Activated CD8-positive, alpha-beta memory T cell treated with anti-CD3 and anti-CD28 coated beads, Interleukin-2, amount 10 ng/mL, durations not matched to agents 7 days and 5 days (primary cell): ENCODE results near the gene LRP5. TPM values are rescaled to one million over a fixed set of nuclear protein-coding genes. Genes with fewer than 3 reads are reported as not detected.

Source experiments
- ATAC-seq: fragments of 150-1000 bp; cut with Tn5 transposase; one replicate; pipeline ENCODE4 v1.10.0; 2021; ENCODE audit warnings: moderate library complexity
- CTCF ChIA-PET: fragments of 350-600 bp; sonication (Branson Sonifier 250); formaldehyde crosslinking; loops from one replicate; lab custom pipeline; 2021; ENCODE audit warnings: antibody characterized with exemption; lab: Charles Lee
- DNase-seq: peaks from one replicate; pipeline ENCODE4 v3.0.0-alpha.2; 2020
- H3K27ac Mint-ChIP-seq: one replicate; pipeline ENCODE4 v1.8.0; 2021; ENCODE audit warnings: mild to moderate bottlenecking, mixed read lengths
- H3K27me3 Mint-ChIP-seq: one replicate; pipeline ENCODE4 v1.8.0; 2021; ENCODE audit warnings: mixed read lengths
- H3K36me3 Mint-ChIP-seq: one replicate; pipeline ENCODE4 v1.8.0; 2021; ENCODE audit warnings: mild to moderate bottlenecking, mixed read lengths
- H3K4me1 Mint-ChIP-seq: one replicate; pipeline ENCODE4 v1.8.0; 2021; ENCODE audit warnings: mixed read lengths
- H3K4me3 Mint-ChIP-seq: one replicate; pipeline ENCODE4 v1.8.0; 2021; ENCODE audit warnings: mild to moderate bottlenecking, moderate library complexity, mixed read lengths
- H3K9me3 Mint-ChIP-seq: one replicate; pipeline ENCODE4 v1.8.0; 2022; ENCODE audit warnings: low read depth, mixed read lengths
- total RNA-seq, 2 experiments: library from RNA; stranded (reverse); gene quantifications; one replicate each; pipeline ENCODE4 v1.2.3, GENCODE V29; 2021

Gene LRP5
- 10 to 100 TPM; 15.6 to 16.2 TPM for total RNA-seq

DNA sequence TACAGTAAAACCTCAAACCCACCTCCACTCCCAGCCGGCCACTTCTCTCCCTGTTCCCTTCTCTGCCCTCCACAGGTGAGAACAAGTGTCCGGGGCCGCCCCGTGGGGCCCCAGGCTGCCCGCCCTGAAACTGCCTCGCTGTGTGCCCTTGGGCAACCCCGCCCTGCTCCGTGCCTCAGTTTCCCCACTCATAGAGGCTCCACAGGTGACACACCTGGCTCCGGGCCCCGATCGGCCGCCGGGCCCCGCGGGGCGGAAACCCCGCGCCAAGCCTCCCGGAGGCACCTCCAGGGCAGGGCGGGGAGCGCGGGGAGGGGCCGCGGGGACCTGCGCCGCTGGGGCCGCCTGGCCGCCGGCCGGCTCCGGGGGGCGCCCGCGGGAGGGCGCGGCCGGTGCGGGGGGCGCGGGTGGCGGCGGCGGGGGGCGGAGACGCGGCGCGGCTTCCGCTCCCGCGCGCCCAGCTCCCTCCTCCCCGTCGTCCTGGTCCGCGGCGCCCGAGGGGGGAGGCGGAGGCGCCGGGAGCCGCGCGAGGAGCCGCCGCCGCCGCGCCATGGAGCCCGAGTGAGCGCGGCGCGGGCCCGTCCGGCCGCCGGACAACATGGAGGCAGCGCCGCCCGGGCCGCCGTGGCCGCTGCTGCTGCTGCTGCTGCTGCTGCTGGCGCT lies at the start of gene LRP5:
TSS of gene LRP5 (plus strand) at position 475 of the 663 bp plus-strand sequence. CDS start at position 599, 124 bp downstream.
- Mint-ChIP-seq H3K4me1 (peaks cover 33% of the 10 kb centered on the region), H3K4me3 (peak within 1 kb of the TSS; percentile 76), H3K27me3 (peaks cover 38% of the 10 kb centered on the region), H3K9me3 (no peaks in the 10 kb centered on the region), H3K27ac (peak within 1 kb of the TSS; percentile 41), H3K36me3 (no peaks in the 10 kb centered on the region)
- DNase-seq (no peak), ATAC-seq (peak; percentile 70)
- CTCF ChIA-PET, result interaction anchor here (1.0 to 1.8 kb wide), 3 partner anchors 15 to 71 kb away, joined by 3 to 10 read pairs (median 3); no protein-coding TSS in a partner anchor

DNA sequence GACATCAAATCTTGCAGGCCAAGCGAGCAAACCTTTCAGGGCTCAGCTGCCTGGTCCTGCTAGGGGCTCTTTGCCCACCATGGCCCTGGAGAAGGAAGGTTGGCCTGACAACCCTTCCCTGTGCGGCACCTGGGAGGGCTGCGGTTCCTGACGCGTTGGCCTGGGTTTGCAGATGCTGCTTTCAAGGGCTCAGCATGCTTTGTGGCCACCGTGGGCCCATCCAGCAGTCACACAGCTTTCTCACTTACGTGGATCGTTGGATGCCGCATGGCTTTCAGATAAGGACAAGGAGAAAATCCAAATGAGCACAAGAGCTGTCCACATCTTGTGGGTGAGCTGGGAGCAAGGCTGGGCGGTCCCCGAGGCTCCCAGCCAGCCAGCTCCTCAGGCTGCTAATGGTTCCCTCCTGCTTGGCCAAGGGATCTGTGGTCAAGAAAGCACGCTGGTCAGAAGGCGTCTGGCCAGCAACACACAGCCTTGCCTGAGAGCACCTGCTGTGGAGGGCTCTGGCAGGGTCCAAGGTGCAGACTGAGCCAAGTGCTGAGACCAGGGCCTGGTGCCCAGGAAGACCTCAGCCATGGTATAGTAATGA lies 48.9 kb upstream of the LRP5 start:
- CTCF ChIA-PET, result interaction anchor here (0.9 to 1.3 kb wide), 2 partner anchors 8 to 33 kb away, joined by 3 to 5 read pairs; partner anchors contain the start of gene C11orf24
- no peaks in the 10 kb centered on the region for H3K27me3 Mint-ChIP-seq

DNA sequence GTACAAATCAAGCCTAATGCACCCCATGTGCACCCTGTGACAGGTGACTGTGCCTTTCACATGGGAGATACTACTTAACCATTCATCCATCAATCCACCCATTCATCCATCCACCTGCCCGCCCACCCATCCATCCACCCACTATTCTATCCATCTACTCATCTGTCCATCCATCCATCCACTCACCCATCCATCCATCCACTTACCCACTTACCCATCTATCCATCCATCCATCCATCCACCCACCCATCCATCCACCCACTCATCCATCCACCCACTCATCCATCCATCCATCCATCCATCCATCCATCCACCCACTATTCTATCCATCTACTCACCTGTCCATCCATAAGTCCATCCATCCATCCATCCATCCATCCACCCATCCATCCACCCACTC lies 48.1 kb upstream of the LRP5 start:
- Mint-ChIP-seq H3K4me3 (no peak overlapping the region), H3K4me1 (peaks cover 17% of the 10 kb centered on the region), H3K36me3 (peaks cover 33% of the 10 kb centered on the region), H3K27ac (no peak overlapping the region), H3K9me3 (no peaks in the 10 kb centered on the region), H3K27me3 (no peaks in the 10 kb centered on the region)
- CTCF ChIA-PET, result no interaction called here
- ATAC-seq (no peak), DNase-seq (no peak)

More for the DNA sequence above, 48.9 kb upstream of the LRP5 start:
- no peaks in the 10 kb centered on the region for H3K9me3 Mint-ChIP-seq
- peaks cover 33% of the 10 kb centered on the region for H3K36me3 Mint-ChIP-seq
- no peak overlapping the region for H3K27ac Mint-ChIP-seq
- H3K4me1 Mint-ChIP-seq, result peaks cover 12% of the 10 kb centered on the region
- ATAC-seq, result no peak
- DNase-seq, result no peak
- H3K4me3 Mint-ChIP-seq, result no peak overlapping the region

DNA sequence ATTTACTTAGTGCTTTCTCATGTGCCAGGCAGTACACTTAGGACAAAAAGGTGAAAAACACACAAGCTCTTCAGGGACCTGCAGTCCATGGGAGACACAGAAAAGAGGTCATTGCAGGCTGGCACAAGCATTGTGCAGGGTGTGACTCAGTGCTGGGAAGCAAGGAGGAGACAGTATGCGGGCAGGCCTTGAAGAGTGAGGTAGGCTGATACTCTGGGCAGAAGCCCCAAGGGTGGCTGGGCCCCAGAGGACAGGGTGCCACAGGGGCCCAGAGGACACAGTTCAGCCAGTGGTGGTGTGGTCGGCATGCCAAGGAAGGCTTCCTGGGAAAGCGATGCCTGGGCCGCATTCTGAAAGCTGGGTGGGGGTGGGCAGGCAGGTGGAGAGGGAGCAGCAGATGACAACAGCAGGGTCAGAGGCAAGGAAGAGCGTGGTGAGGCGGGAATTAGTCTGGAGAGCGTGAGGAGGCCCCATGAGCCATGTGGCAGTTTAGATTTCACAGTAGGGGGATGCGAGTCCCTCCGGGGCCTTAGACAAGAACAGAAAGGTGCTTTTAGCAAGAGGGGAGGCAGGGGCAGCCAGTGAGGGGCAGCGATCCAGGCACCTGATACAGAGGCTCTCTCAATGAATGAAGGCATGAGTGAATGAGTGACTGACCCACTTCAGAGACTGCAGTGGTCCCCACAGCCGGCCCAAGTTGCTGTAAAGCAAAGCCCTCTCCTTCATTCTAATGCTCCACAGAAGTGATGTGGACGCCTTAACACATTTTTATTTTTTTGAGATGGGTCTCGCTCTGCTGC lies 47.5 kb upstream of the LRP5 start:
- DNase-seq, result no peak
- H3K27me3 Mint-ChIP-seq, result no peaks in the 10 kb centered on the region
- peaks cover 23% of the 10 kb centered on the region for H3K4me1 Mint-ChIP-seq
- H3K27ac Mint-ChIP-seq, result no peak overlapping the region
- no peaks in the 10 kb centered on the region for H3K9me3 Mint-ChIP-seq
- H3K4me3 Mint-ChIP-seq, result no peak overlapping the region
- CTCF ChIA-PET, result interaction anchor here (1.2 to 4.2 kb wide), 3 partner anchors 33 to 309 kb away, joined by 3 to 21 read pairs (median 3); no protein-coding TSS in a partner anchor
- H3K36me3 Mint-ChIP-seq, result peaks cover 33% of the 10 kb centered on the region
- ATAC-seq, result no peak

DNA sequence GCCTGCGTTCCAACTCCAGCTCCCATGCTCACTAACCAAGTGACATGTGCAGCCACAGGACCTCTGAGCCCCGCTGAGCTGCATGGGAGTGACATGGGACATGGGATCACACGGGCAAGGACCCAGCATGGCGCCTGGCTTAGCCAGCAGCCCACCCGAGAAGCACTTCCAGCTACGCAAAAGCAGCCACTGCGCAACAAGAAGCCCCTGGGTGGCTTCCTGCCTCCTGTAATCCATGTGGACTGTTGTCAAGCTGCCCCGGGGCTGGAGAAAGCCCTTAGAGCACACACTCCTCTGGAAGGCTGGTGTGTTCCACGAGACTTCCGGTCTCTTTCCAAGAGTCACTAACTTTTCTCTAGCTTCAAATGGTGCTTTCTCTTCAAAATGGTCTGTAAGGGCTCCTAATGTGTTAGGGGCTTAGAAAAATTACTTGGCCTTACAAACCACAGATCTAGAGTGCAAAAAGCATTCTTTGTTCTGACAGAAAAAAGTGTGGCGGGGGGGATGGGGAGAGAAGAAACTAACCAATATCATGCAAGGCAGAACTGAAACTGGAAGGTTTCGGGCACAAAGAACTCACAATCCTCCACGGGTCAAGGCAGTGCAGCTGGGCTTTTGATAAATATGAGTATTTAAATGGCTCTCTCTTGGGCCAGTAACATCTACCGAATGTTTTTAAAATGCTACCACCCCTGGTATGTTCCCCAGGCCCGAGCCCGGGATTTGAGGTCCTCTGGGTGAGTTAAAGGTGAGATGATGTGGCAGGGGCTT lies 46.1 kb upstream of the LRP5 start:
- ATAC-seq (no peak), DNase-seq (no peak)
- CTCF ChIA-PET, result interaction anchor here (1.0 to 4.2 kb wide), 4 partner anchors 29 to 311 kb away, joined by 3 to 21 read pairs (median 3); no protein-coding TSS in a partner anchor
- H3K36me3 Mint-ChIP-seq, result peaks cover 33% of the 10 kb centered on the region
- peak overlapping the region; percentile 31 for H3K27ac Mint-ChIP-seq
- H3K27me3 Mint-ChIP-seq, result no peaks in the 10 kb centered on the region
- peaks cover 32% of the 10 kb centered on the region for H3K4me1 Mint-ChIP-seq
- H3K4me3 Mint-ChIP-seq, result no peak overlapping the region
- H3K9me3 Mint-ChIP-seq, result no peaks in the 10 kb centered on the region

DNA sequence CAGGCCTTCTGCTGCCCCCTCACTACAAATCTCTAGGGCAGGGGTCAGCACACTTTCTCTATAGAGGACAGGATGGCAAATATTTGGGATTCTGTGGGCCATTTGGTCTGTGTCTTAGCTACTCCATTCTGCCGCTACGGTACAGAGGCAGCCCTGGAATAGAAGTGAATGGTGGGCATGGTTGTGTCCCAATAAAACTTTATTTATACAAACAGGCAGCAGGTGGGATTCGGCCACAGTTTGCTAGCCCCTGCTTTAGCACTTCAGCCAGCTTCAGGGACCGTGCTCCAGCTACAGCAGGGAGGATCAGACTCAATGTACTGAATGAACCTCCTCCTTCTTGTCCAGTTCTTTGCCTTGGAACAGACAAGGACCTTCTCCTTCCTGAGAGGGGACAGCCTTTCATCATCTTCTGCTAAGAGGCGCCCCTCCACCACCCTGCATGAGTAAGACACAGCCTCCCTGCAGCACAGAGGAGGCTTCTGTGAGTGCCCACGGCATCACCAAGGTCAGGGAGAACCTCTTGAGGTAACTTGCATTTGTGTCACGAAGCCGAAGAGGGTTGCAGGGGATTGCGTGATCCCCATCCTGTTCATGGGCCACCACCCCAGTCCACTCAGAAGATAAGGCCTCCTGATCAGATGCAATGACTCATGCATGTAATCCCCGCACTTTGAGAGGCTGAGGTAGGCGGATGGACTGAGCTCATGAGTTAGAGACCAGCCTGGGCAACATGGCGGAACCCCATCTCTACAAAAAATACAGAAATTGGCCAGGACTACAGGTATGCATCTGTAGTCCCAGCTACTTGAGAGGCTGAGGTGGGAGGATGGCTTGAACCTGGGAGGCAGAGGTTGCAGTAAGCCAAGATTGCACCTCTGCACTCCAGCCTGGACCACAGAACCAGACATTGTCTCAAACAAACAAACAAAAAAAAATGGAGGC lies 45.2 kb upstream of the LRP5 start:
- Mint-ChIP-seq H3K4me3 (no peak overlapping the region), H3K4me1 (peaks cover 32% of the 10 kb centered on the region), H3K9me3 (no peaks in the 10 kb centered on the region), H3K36me3 (peaks cover 31% of the 10 kb centered on the region), H3K27me3 (no peaks in the 10 kb centered on the region), H3K27ac (peak overlapping the region; percentile 31)
- DNase-seq (no peak), ATAC-seq (no peak)
- CTCF ChIA-PET, result interaction anchor here (1.3 to 4.2 kb wide), 2 partner anchors 31 to 116 kb away, joined by 3 to 21 read pairs; no protein-coding TSS in a partner anchor

DNA sequence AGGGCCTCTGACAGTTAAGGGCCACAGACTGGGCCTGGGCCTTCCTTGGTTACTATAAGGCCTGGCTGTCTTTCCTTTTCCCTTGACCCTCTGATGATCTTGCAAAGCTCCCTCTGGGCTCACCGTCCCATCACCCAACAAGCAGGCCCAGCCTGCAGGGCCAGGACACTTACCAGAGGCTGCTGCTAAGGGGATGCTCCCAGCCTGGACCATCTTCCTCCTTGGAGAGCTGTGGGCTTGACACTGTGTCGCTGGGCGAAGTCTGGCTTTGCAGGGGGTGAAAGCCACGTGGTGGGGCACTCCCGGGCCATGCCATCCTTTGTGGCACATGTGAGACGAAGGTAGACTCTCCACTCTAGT lies 44.5 kb upstream of the LRP5 start:
- H3K36me3 Mint-ChIP-seq, result peaks cover 27% of the 10 kb centered on the region
- DNase-seq (no peak), ATAC-seq (no peak)
- CTCF ChIA-PET, result interaction anchor here (1.3 to 4.2 kb wide), 2 partner anchors 30 to 115 kb away, joined by 3 to 21 read pairs; no protein-coding TSS in a partner anchor
- no peaks in the 10 kb centered on the region for H3K27me3 Mint-ChIP-seq
- no peaks in the 10 kb centered on the region for H3K9me3 Mint-ChIP-seq
- no peak overlapping the region for H3K27ac Mint-ChIP-seq
- H3K4me1 Mint-ChIP-seq, result peaks cover 38% of the 10 kb centered on the region
- no peak overlapping the region for H3K4me3 Mint-ChIP-seq

DNA sequence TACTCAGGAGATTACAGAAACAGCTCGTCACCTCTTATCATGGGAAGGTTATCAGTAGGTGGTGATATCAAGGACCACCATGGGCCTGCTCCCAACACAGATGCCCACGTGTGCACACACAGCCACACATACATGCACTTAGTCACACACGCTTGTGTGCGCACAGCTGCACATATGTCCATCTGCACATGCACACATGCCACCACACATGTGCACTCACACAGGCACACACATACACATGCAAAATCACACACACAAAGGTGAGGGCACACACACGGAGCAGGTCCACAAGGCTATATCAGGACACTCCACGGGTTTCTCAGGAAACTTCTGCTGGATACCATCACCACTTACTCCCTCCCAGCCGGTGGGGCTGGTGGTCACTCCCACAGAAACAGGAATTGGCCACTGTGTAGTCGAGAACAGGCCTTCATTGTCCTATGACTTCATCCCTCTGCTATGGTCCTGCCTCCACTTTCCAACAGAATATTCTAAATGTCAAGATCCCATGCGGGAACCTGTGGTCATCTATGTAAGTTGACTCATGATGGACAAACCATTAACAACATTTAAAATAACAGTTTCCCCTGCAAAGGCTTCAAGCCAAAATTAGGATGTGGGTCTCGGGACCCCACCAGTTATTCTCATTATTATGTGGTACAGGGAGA lies 42.8 kb upstream of the LRP5 start:
- ATAC-seq, result no peak
- CTCF ChIA-PET, result interaction anchor here (1.1 to 5.6 kb wide), 3 partner anchors 12 to 28 kb away, joined by 3 to 78 read pairs (median 21); no protein-coding TSS in a partner anchor
- no peaks in the 10 kb centered on the region for H3K27me3 Mint-ChIP-seq
- H3K4me1 Mint-ChIP-seq, result peaks cover 45% of the 10 kb centered on the region
- DNase-seq, result no peak
- peaks cover 16% of the 10 kb centered on the region for H3K36me3 Mint-ChIP-seq
- H3K9me3 Mint-ChIP-seq, result no peaks in the 10 kb centered on the region
- no peak overlapping the region for H3K27ac Mint-ChIP-seq
- no peak overlapping the region for H3K4me3 Mint-ChIP-seq

DNA sequence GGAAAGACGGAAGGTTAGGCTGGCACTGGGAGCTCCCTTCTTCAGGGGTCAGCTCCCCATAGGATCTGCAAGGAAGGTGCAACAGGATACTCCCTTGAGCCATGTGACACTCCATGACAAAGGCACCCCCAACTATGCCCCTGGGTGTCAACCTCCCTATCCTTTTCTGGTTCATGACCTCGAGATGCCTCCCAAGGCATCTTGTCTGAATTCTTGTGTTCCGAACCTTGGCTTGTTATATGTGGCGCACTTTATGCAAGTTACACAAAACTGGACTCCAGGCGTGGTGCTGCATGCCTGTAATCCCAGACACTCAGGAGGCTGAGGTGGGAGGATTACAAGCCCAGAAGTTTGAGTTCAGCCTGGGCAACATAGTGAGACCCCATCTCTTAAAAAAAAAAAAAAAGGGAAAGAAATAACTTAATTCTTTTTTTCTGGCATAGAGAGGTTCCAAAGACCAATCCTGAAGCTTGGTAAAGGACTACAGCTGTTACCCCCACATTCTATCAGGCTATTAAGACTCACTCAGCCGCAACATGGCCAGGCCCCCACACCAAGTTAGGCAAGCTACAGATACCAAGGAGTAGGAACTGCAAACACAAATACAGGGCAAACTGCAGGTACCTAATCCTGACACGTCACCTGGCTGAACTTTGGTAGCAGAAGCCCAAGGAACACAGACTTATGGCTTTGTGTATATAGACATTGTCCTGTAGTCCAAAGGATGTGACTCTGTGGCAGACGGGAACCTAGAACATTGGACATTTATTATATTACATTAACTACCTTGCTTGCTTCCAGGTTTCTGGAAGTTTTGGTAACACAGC lies 42.0 kb upstream of the LRP5 start:
- Mint-ChIP-seq H3K4me1 (peaks cover 45% of the 10 kb centered on the region), H3K9me3 (no peaks in the 10 kb centered on the region)
- CTCF ChIA-PET, result interaction anchor here (0.7 to 5.6 kb wide), 9 partner anchors 12 to 110 kb away, joined by 3 to 78 read pairs (median 4); no protein-coding TSS in a partner anchor

DNA sequence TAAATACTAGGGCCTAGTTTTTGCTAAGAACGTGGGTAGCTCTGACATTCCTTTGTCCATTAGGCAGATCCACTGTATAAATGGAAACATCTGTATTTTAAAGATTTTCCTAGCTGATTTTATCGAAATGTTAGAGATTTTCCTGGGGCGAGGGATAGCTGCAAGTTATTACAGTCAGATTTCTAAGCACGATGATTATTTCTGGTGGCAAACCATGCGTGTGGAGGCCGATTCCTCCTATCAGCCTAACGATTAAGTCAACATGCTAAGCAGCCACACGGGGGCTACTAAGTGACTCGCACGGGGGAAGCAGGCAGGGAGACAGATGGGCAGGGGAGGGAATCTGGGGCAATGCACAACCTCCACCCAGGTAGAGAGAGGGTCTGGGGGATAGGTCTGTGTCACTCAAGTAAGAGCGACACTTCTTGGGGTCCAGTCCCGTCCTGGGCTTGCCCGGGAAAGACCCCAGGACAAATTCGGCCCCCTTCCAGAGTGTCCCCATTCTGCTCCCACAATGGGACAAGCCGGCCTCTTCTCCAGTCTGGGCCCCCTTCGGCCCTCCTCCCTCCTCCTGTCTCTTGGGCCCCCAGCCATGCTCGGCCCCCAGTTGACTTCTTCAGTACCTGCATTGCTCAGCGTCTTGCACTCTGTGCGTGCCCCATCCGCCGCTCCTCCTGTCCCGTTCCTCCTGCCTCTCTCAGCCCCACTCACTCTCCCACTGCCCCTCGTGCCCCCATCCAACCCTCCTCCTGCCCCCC lies 41.2 kb upstream of the LRP5 start:
- no peaks in the 10 kb centered on the region for H3K27me3 Mint-ChIP-seq
- peak; percentile 84 for DNase-seq
- H3K4me3 Mint-ChIP-seq, result peak overlapping the region; percentile 81
- CTCF ChIA-PET, result interaction anchor here (0.7 to 5.6 kb wide), 13 partner anchors 8 to 112 kb away, joined by 3 to 78 read pairs (median 4); no protein-coding TSS in a partner anchor
- H3K36me3 Mint-ChIP-seq, result peaks cover 10% of the 10 kb centered on the region
- peak overlapping the region; percentile 96 for H3K27ac Mint-ChIP-seq
- no peaks in the 10 kb centered on the region for H3K9me3 Mint-ChIP-seq
- peaks cover 45% of the 10 kb centered on the region for H3K4me1 Mint-ChIP-seq
- ATAC-seq, result peak; percentile 38

More for the DNA sequence above, 42.0 kb upstream of the LRP5 start:
- no peak for ATAC-seq
- no peak for DNase-seq
- Mint-ChIP-seq H3K4me3 (peak overlapping the region; percentile 81), H3K36me3 (peaks cover 10% of the 10 kb centered on the region), H3K27me3 (no peaks in the 10 kb centered on the region), H3K27ac (peak overlapping the region; percentile 45)
